HG03558 (cell line): ENCODE measurements around the gene PLCH2.

Source experiments
- ATAC-seq: cut with Tn5 transposase; IDR thresholded peaks from one replicate; pipeline ENCODE4 v1.9.1; 2021; ENCODE audit warnings: moderate number of reproducible peaks; ENCODE audit not compliant: unreplicated experiment; ENCODE audit errors: extremely low read depth

Gene PLCH2

DNA sequence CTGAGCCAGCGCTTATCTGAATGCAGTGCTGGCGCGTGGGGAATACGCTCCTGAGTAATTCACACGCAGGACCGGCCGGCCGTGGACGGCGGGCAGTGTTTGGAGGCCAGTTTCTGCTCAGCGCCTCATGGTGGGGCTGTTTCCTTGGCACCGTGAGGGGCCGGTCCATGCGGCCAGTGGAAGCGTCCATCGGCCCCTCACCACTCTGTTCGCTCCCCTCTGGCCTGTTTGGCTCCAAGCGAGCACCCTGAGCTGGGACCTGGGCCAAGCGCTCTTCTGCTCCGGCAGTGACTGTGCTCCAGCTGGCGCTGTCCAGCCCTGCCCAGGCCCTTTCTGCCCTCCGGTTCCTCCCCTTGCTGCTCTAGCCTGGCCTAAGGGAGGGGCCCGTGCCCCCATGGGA, 16.3 kb upstream of the PLCH2 start:
- no peak for ATAC-seq

DNA sequence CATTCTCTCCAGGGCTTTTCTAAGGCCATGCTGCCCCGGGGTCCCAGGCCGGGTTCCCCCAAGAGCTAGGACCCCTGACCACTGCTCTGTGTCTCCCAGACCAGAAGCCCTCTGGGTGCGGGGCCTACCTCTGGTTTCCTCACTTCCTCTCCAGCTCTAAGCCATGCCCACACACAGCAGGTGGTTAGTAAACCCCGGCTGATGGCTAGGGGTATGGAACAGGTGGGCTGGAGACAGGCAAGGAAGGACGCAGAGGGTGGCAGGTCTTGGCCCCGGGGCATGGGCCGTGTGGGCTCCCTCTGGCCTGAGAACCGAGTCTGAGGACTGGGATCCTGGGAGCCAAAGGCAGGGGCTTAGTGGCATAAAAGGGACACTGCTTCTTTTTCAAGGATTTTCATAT, 15.9 kb upstream of the PLCH2 start:
- ATAC-seq: no peak

DNA sequence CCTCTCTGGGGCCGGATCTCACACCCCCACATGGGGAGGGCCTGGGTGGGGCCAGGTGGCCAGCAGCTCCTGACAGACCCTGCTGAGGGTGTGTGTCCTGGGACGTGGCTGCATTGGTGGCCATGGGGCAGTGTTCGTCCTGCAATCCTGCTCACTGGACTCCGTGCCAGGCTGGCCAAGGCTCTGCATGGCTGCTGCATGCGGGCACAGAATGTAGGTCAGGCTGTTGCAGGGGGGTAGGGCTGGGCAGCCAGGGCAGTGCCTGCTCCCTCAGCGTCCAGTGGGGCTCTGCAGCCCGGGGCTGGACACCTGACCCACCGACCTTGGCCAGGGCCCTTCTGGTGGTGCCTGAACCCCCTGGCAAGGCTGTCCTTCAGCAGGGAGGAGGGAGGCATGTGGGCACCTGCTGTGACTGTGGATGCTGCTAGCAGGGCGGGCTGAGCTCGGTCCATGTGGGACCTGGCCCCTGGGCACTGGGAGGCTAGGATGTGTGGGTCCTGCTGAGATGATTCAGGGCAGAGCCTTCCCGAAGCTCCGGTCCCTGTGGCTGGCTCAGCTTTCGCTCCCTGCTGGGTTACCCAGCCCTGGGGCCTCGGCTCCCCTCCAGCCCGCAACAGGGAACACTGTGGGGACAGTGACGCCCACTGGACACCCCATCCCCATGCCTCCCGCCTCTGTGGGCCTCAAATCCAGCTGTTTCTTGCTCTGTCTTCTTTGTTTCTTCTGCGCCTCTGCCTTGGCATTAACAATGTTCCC, 14.9 kb upstream of the PLCH2 start:
- no peak for ATAC-seq

DNA sequence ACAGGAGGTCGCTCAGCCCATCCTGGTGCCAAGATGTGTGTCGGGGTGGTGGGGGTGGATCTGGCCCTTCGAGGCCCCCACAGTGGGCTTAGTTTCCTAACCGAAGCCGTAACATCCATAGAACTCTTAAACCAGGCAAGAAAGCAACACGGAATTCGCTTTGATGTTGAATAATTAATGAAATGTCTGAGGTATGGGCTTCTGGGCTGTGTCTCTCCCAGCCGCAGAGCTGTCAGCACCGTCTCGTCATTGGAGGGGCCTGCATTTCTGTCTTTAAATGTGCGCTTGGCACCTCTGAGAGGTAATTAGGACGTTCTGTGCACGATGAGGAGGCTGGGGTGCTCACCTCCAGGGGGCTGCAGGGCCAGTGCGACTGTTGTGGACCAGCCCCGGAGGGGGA, 13.3 kb upstream of the PLCH2 start:
- no peak for ATAC-seq

DNA sequence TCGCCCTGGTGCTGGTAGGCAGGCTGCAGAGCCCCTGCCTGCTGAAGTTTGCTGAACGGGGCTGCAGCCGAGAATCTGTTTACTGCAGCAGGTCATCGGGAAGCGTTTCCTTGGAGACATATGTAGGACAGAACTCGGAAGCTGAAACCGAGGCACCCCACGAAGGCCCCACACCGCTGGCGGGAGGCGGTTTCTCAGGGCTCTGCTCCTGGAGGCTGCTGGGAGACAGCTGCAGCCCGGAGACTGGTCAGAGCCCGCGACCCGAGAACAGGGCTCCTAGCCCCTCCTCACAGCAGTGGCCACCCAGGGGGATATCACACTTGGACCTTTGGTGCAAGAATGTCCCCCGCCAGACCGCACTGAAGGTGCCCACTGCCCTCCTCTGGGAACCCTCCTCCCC, 12.7 kb upstream of the PLCH2 start:
- ATAC-seq: no peak

DNA sequence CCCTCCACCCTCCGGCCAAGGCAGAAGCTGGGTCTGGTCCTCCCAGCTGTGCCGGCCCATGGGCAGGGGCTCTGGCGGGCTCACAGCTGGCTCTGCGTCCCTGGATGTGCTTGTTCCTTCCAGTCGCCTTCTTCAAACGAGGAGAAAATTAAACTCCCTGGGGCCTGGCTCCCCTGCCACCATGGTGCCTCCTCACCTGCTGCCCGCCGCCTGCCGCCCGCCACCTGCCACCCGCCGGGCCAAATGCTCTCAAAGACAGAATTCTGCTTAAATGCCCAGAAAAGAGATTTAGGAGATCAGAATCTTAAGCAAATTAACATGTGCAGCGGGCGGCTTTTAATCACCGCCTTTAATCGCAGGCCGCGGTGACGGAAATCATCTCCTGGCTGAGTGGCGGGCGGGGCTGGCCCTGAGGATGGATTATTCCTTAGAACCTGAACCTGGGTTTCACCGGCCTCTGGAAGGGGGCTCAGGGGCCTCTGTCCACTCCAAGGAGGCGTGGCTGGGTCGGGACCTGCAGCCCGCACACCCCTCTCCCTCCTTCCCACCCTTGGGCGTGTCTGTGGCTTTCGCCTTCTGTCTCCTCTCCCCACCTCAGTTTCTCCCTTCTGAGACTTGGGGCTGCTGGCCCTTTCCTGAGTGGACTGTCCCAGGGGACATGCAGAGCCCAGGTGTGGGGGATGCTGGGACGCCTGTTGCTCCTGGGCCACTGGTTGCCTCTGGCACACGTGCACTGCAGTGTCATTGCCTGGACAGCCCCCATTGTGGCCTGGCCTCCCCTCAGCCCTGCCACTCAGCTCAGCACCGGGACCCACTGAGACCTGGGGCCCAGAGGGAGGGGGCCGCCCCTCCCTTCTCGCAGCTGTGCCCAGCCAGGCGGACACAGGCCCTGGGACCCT, 10.5 kb upstream of the PLCH2 start:
- no peak for ATAC-seq

DNA sequence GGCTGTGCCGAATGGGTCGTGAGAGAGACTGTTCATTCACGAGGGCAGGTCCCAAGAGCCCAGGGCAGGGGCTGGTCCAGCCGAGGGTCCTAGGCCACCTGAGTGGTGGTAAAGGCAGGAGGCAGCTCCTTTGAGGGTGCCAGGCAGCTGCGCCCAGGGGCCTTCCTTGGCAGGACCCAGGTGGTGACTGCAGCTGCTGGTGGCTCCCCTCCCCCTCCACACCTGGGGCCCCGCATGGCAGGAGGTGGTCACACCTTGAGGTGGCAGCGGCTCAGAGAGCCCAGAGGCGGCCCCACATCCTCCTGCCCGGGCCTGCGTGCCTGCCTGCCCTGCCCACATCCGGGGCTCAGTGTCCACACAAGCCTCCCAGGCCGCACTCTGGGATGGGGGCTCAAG, 9.8 kb upstream of the PLCH2 start:
- no peak for ATAC-seq

DNA sequence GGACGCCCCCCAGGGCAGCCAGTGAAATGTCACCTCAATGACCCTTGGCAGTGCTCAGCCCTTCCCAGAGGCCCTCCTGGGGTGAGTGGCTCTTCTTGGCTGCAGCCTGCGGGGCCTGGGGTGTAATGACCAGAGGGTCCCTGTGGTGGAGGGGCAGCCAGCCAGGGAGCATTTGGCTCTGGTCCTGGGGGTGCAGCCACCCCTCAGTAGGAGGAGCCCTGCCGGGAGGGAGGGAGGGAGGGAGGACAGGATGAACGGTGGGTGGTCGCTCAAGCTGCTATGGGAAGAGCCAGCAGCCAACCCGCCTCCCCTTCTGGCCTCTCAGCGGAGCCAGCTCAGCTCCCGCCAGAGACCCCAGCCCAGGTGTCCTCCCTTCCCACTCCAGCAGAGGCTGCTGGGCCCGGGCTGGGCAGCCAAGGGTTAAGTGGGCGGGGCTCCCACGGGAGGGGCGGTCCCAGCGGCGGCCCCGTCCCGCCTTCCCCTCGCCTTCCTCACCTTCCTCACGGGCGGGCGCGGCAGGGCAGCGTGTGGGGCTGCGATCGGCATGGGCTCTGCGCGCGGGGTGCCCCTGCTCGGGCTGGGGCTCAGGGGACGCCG, 9.0 kb upstream of the PLCH2 start:
- no peak for ATAC-seq

DNA sequence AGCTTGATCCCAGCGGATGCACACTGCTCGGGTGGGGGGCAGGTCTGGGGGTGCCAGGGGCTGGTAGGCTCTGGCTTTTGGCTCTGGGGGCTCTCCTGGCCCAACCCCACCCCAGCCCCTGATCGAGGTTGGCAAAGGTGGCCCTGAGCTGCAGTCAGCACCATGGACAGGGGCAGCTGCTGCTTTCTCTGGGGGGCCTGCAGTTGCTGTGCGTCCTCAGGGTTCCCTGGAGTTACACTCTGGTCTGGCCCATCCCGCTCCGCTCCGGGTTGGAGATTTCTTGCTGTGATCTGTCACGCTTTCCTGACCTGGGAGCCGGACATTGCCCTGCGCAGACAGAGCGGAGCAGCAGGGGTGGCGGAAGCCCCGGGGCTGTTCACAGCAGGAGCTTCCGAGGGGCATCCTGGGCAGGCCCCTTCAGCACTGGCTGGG, 8.0 kb upstream of the PLCH2 start:
- no peak for ATAC-seq

DNA sequence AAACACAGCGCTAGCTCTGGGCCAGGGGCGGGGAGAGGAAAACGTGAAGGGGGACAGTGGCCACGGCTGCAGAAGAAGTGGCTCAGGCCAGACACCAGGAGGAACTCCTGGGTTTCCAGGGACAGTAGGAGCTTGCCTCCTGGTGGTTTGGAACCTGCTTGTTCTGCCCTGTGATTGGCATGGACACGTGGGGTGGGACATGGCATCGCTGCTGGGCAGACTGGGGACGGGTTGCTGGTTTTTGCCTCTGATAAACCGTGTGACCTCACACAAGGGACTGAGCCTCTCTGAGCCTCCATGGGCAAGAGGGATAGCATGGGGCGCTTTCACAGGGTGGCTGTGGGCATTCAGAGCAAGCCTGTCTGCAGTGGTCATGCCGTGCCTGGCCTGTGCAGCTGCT, 7.5 kb upstream of the PLCH2 start:
- no peak for ATAC-seq

DNA sequence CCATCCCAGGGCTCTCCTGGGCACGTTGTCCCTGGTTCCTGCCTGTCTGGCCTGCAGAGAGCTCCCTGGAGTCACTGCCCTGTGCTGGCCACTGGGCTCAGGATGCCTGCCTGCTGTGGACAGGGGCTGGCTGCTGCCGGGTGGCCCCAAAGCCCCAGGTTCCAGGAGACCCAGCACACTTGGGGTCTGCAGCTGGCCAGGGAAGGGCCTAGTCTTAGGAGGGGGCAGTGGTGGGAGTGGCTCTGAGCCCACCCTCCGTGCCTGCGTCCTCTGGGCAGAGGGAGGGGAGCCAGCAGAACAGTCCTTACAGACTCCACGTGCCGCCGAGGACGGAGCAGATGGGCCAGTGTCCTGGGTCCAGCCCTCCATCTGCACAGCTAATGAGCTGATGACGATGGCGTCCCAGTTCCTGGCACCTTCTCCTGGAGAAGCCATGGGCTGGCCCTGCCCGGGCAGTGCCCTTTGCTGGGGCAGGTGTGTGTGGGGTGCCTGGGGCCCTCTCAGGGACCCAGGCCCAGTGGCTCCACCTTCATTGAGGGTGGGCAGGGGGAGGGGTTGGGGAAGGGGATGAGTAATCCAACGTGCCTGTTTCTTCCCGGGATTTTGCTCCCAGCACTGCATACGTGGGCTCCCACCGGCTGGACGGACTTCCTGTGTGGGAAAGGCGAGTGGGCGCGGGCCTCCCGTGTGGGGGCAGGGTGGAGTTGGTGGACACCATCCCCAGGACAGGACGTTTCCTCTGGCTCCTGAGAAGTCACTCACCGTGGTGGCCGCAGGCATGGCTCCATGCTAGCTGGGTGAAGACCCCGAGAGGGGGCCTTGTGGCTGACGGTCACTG, 6.8 kb upstream of the PLCH2 start:
- ATAC-seq: no peak

DNA sequence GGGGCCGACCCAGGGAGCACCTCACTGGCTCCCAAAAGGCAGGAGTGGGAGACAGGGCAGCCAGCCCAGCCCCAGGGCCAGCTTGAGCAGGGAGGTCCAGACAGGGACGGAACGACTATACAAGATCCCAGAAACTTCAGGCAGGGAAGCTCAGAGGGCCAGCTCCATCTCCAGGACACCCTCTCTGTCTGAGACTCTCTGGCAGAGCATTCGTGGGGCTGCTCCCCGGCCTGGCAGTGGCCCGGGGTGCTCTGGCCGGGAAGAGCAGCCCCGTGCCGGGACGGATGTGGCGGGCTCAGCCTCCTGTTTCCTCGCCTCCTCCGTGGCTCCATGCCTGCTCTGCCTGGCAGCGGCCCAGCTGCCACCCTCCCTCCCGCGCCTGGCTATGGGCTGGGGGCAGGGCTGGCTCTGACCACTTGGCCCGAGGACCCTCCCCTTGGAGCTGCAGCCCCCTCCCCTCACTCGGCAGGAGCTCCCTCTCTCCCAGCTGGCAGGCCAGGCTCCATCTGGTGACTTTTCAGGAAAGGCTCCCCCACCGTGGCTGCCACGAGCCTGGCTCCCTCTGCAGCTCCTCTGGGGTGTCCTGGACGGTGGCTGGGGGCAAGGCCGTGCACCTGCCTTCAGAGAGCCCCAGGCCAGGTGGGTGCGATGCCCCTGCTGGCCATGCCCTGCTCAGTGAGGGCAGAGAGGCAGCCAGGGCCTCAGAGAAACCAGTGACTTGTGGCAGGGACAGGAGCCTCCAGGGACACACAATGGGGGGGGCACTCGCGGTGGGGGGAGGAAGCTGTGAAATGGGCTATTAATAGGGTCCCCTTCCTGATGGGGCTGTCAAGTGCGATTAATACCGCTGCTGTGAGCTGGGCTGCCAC, 5.6 kb upstream of the PLCH2 start:
- no peak for ATAC-seq

DNA sequence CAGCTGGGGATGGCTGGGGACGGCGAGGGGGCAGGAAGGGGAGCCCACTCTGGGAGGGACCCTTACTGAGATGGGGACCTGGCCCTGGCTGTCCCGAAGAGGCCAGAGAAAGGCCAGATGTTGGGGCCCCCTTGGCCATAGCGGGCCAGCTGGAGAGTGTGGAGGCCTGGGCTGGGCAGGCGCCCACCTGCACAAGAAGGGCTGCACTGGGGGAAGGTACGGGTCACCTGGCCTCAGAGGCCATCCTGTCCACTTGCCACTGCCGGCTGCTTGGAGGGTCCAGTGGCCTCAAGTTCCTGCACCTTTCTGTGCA, 5.0 kb upstream of the PLCH2 start:
- ATAC-seq: no peak

DNA sequence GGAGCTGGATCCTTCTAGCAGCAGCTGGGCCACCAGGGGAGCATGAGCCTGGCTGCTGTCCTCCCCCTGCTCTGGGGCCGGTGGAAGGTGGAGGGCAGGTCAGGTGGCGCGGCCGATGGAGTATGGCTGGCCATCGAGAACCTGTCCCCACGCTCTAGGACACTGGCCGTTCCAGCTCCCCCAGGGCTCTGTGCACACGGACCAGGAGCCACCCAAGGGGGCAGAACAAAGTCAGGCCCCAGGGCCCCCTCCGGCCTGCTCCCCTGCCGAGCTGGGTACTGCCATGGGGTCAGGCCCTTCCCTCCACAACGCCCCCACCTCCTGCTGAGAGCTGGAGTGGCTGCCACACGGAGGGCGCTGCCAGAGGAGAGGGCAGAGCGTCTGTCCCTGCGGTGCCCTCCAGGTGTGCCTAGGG, 4.5 kb upstream of the PLCH2 start:
- no peak for ATAC-seq

DNA sequence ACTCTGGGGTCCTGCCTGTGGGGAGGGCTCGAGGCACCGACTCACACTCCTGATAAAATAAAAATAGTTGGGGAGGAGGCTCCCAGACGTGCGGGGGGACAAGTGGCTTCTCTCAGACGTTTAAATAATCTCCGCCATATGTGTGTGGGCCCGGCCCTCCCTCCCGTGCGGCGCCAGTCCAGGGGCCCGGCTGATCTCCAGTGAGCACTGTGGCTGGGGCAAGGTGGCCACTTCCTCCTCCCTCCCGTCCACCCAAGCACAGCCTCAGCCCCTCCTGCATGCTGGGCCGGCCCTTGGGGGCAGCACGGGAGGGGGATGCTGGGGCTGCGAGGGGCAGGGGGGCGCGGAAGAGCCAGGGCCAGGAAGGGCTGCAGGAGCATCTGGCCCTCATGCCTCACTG, 4.0 kb upstream of the PLCH2 start:
- ATAC-seq: no peak

DNA sequence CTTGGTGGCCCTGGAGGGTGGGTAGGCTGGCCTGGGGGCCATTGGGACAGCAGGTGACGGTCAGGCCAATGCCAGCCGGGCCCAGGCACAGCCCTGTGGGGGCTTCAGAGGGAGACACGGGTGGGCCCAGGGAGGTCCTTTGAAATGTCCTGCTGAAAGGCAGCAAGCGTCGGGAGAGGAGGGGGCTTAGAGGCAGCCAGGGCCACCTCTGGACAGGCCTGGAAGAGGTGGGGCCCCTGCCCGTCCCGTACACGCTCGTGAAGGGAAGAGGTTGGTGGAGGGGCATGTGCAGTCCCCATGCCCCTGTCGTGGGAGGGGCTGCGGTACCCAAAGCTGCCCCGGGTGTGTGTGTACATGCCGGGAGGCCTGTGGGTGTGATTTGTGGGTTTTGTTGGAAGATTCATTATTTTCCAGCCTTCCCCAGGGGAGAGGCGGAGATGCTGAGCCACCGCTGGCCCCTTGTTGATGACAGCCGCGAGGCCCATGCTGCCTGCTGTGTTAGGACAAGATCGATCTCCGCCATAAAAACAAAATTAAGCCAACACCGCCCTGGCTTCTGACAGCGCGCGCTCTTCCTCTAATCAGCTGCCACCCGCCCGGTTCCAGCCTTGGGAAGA, 3.4 kb upstream of the PLCH2 start:
- ATAC-seq: no peak

DNA sequence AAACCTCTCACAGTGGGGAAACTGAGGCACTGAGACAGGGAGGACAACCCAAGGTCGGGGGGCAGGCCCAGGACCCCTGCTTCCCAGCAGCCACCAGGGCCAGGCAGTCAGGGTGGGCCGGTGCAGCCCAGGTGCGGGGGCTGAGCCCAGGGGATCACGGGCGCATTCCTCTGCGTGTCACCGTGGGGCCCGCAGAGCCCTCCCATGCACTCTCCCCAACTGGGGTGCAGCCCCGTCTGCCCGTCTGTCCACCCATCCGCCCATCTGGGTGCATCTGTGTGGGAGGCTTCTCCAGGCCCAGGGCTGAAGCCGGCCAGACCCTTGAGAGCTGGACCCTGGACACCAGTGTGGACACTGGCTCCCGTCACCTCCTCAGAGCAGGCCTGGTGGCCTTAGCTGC, 2.9 kb upstream of the PLCH2 start:
- ATAC-seq: no peak

DNA sequence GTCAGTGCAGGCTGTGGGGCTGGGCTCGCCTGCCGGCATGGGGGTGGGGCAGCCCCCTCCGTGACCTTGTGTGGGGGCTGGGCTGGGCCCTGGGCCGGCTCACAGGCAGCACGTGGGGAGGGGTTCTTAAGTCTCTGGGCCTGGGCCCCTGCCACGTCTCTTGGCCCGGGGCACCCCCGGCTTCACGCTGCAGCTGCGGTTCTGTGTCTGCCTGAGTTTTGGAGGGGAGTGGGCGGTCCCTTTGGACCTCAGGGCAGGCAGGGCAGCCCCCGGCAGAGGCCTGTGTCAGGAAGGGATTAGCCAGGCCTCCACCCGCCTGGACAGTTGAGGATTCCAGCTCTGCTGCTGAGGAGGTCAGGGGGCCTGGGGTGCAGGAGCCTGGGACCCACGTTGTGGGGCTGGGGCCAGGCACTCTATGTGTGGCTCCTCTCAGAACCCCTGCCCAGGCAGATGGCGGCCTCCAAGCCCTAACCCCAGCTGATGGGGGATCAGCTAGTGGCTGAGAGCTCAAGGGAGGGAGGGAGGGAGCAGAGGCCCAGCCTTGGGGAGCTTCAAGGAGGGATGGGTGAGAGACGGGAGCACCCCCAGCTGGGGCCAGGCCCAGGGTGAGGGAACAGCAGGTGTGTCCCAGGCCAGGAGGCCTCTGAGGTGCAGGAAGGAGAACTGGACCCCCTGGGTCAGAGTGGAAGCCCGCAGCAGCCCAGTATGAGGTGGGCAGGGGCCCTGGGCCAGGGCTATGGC, 1.8 kb upstream of the PLCH2 start:
- ATAC-seq: no peak
